DND-41 (cell line): ENCODE data around the gene ENTPD2.

Experiments used
- EZH2 ChIP-seq: IDR thresholded peaks from 3 replicates; pipeline ENCODE4 v1.6.1; 2012; ENCODE audit warnings: borderline replicate concordance, low read depth, mild to moderate bottlenecking, moderate library complexity, low read length, inconsistent platforms; ENCODE audit not compliant: severe bottlenecking
- TF ChIP-seq, protein P1 (sequence below): IDR thresholded peaks from 2 replicates; pipeline ENCODE4 v1.5.1; 2012; ENCODE audit warnings: borderline replicate concordance, low read length, moderate library complexity, mild to moderate bottlenecking; ENCODE audit not compliant: poor library complexity, severe bottlenecking; ENCODE audit errors: extremely low read depth

DNA sequence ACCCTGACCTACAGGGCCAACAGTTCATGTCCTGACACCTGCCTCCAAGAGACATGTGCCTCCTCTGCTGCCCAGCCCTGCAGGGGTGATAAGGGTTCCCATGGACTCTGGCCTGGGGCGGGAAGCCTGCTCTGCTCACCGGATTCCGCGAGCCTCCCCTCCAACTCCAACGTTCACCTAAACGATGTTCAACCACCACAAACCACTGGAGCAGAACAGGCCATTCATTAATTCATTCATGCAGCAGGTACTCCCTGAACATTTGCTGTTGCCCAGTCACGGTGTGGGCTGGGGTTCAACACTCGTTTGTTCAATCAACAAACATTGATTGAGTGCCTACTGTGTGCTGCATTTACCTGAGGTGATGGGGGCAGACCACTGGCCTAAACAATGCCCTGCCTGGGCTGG is 20.1 kb upstream of the ENTPD2 start:
- TF ChIP-seq, protein P1, sequence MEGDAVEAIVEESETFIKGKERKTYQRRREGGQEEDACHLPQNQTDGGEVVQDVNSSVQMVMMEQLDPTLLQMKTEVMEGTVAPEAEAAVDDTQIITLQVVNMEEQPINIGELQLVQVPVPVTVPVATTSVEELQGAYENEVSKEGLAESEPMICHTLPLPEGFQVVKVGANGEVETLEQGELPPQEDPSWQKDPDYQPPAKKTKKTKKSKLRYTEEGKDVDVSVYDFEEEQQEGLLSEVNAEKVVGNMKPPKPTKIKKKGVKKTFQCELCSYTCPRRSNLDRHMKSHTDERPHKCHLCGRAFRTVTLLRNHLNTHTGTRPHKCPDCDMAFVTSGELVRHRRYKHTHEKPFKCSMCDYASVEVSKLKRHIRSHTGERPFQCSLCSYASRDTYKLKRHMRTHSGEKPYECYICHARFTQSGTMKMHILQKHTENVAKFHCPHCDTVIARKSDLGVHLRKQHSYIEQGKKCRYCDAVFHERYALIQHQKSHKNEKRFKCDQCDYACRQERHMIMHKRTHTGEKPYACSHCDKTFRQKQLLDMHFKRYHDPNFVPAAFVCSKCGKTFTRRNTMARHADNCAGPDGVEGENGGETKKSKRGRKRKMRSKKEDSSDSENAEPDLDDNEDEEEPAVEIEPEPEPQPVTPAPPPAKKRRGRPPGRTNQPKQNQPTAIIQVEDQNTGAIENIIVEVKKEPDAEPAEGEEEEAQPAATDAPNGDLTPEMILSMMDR: no peak
- no peak for TF ChIP-seq EZH2
